Measurements from ENCODE around the gene CNRIP1.

CNRIP1 gene

GRCh38 chr2:68292108-68292710 lies 27.5 kb downstream of the CNRIP1 start:
- no peak for DNase-seq (ENCODE audit: low read depth)

GRCh38 chr2:68291314-68291713 lies 28.4 kb downstream of the CNRIP1 start:
- DNase-seq (ENCODE audit: low read depth): no peak

- no peak for DNase-seq (ENCODE audit: low read depth)
These were observed 28.8 kb downstream of the CNRIP1 start for GRCh38 chr2:68290901-68291300.

DNA sequence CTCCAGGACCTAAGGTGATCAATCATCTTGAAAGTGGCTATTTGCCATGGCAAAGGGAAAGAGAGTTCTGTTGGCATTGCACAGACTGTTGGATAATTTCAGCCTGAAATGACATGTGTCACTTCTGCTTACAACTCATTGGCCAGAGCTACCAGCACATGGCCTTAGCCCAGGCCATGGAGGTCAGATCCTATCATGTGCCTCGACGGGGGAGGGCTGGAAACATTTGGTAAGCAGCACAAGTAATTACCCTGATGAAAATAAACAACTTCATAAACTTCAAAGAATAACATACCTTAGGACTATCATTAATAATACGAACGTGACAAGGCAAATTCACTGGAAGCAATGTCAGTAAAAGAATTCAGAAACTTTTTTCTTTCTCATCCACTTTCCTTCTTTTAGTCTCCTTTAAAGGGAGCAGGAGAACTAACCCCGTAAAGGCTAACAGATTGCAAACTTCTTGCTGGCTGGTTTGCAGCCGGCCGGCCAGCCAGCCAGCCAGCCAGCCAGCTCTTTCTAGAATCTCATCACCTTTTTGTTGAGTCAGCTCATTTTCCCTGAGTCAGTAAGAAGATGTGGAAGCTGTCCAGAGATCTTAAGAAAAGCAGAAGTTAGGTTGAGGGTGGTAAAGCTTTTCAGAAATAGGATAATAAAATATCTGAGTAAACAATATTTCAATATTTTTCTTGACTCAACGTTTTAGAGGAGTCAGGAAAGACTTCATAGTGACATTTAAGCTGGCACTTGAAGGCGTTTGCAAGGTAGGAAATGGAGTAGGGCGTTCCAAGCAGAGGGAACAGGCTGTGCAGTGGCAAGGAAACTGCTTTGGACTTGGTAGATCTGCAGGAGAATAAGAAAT lies 31.9 kb downstream of the CNRIP1 start:
- DNase-seq (ENCODE audit: low read depth): no peak

DNA sequence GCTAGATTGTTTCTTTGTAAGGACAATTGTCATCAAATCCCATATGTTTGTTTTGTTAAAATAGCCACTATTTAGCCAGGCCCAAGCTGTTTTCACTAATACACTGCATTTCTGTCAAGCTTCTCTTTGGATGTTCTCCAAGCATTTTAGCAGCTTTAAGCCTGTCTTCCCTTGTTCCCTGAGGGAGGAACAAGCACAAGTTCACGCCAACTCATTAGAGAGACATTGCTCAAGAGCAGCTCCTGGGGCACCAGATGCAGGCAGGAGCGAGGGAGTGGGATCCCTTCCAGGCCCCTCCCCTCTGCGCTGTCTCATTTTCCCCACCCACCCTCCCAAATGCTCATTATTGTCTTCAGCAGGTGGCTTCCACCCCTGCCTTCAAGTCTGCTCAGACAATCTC lies 34.9 kb downstream of the CNRIP1 start:
- DNase-seq (ENCODE audit: low read depth): no peak

DNA sequence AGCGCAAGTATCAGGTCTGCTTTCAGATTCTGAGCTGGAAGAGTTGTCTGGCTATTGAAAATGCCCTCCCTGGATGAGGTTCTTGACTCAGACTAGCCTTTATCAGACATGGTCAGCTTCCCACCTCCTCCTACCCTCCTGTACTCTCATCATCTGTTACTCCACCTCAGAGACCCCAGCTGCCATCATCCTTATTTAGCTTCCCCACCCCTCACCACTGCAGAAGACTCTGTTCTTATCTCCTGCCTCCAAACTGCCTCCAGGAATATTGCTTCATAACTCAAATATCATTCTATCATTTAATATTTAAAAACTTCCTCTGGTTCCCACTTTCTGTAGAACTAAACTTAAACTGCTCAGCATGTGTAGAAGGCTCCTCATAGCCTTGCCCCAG lies 36.3 kb downstream of the CNRIP1 start:
- DNase-seq (ENCODE audit: low read depth): no peak

DNA sequence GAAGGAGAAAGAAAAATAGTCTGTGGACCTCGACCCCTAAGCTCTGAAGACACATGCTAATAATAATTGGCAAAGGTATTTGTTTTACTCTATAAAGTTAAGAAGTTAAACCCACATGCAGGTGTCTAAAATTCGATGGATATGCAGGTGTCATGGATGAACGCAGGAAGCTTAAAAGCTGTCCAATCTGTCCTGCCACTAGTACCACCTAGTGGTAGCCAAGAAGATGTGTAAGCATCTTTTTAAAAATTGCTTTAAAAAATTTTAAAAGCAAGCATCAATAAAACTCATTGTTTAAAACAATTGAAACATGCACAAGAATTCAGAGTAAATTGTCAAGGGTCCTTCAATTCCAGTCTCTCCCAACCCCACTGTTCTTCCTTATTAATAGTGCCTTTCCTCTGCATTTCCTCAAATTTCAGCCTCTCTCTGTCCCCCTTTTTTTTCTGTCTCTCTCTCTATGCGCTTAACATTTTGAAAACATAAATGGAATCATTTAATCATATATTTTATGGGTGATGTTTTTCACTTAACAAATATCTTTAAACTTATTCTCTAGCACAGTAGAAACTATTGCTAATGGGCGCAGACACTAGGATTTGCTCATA lies 36.8 kb downstream of the CNRIP1 start:
- no peak for DNase-seq (ENCODE audit: low read depth)

DNA sequence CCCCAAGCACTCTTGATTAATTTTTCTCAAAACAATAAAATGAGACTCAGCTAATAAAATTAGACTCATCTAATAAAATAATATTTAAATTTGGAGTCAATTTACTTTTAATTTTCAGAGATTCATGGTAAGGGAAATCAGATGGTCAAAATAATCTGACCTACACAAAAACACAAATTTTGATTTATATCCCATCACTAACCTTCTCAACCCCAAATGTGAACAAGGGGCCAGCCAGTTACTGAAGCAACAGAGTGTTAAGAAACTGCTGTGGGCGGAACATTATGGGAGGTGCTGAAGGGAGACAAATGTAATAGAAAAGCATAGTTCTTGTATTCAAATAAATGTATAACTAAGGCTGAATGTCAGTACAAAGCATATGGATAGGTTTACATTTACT lies 39.0 kb downstream of the CNRIP1 start:
- DNase-seq (ENCODE audit: low read depth): no peak

- no peak for DNase-seq (ENCODE audit: low read depth)
These were observed 39.4 kb downstream of the CNRIP1 start for GRCh38 chr2:68280348-68280747.

- no peak for DNase-seq (ENCODE audit: low read depth)
These were observed 40.1 kb downstream of the CNRIP1 start for GRCh38 chr2:68279691-68280090.

DNA sequence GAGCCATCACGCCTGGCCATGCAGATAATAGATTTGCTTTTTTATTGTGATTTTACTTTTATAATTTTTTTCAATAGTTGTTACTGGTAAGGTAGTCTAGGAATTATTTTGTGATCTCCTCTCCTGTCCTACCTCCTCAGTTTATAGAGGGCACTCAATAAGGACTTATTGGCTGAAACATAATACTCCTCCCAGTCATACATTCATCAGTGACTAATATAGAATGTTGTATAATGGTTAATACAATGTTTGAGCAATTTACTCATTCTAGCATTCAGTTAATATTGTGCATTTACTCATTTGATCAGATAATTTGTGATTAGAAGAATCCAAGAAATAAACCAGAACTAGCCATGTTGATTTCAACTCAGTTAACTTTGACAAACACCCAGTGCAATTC lies 41.6 kb downstream of the CNRIP1 start:
- no peak for DNase-seq (ENCODE audit: low read depth)

DNA sequence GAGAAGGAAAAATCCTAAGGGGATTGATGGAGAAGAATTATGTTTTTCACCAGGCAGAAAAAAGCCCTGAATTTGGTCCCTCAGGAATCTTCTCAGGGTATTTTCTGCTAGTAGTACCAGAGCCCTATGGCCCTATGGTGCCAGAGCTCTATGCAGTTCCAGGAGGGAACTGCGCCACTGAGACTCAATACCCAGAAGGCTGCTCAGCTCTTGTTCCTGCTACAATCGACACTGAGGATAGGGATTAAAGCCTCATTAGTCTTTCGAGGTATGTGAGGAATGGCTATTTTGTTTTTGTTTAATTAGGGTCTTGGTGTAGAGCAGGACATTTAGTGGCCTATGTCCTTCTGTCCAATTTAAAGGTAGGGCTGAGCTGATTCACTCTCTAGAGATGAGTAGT lies 45.7 kb downstream of the CNRIP1 start:
- no peak for DNase-seq (ENCODE audit: low read depth)

DNA sequence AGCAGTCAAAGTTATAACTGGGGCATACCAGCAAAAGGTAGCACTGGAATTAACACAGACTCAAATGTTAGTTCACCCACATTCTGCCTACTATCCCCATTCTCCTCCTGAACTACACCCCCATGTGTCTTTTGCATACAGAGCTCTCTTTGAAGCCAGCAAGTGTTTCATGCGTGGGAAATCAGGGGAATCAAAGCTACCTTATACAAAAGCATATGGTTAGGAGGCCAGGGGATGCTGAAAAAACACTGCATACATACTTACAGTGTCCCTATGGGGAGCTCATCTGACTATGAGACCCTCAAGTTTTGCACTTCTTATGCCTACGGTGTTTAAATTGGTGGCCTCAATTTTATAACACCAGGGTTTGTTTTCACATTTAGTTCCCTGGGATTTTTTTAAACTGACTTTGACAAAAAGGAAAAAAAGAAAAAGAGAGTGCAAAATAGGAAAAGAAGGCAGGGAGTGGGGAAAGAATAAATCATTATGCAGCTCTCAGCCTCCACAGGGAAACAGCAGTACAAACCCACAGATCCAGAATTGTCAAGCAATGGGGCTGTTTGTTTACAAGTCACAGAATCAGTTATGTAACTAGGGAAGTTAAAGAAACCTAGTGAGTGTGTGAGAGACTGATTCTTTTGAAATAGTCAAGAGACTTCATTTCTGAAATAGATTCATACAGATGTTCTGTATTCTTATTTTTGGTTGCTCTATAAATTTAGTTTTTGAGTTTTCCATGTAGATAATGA lies 47.3 kb downstream of the CNRIP1 start:
- DNase-seq (ENCODE audit: low read depth): no peak

DNA sequence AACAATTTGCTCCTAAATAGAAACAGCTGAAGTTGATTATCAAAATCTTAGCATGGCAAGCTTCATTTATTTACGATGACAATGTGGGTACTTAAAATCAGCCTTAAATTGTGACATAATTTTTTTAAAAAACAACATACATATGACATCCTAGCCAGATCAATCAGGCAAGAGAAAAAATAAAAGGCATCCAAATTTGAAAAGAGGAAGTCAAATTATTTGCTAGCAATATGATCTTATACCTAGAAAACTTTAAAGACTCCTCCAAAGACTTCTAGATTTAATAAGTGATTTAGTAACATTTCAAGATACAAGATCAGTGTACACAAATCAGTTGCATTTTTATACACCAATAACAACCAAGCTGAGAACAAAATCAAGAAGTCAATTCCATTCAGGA lies 53.1 kb downstream of the CNRIP1 start:
- DNase-seq (ENCODE audit: low read depth): no peak

DNA sequence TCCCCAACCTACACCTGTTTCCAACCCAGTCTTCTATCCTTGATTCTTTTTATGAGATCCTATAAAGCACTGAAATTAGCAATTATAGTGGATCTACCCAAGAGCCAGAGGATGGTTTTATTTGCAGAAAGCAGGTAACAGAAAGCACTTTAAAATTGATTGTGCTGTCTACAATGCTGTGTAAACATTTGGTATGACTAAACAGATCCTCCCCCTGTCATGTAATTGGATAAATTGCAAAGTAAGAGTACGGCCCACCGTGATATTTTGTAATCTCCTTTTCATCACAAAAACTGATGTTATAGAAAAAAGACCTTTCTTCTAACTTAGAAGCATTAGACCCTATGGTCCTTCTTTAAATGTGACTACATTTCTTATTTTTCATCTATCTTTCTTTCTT lies 56.1 kb downstream of the CNRIP1 start:
- no peak for DNase-seq (ENCODE audit: low read depth)

DNA sequence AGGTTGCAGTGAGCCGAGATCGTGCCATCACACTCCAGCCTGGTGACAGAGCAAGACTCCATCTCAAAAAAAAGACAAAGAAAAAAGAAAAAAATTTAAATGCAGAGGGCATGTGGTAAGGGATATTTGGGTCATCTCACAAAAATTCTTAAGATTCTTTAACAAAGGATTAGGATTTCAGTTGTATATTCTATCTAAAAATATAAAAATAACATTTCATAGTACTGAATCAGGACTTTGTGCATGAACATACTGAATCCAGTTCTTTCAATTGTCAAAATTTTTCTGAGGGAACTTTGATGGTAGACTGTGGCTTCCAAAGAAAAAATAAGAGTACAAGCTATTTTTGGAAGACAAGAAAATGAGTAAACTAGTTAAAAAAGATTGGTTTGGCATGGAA lies 60.9 kb downstream of the CNRIP1 start:
- DNase-seq (ENCODE audit: low read depth): no peak

DNA sequence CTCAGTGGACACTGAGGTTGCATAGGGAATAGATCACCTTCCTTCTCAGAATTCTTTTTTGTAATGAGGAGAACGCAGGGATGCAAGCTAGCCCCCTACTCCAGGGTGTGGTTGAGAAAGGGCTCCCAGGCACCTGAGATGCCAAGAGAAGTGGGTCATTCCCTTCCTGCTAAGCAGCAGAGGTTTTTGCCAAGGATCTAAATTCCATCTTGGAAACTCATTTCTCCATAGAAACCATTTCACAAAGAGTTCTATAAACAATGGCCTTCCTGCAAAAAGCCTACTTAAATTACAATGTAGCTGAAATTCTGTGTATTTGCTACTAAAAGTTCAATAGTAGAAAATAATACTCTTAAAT lies 63.7 kb downstream of the CNRIP1 start:
- no peak for DNase-seq (ENCODE audit: low read depth)

GRCh38 chr2:68253219-68254068 lies 66.3 kb downstream of the CNRIP1 start:
- DNase-seq (ENCODE audit: low read depth): no peak

DNA sequence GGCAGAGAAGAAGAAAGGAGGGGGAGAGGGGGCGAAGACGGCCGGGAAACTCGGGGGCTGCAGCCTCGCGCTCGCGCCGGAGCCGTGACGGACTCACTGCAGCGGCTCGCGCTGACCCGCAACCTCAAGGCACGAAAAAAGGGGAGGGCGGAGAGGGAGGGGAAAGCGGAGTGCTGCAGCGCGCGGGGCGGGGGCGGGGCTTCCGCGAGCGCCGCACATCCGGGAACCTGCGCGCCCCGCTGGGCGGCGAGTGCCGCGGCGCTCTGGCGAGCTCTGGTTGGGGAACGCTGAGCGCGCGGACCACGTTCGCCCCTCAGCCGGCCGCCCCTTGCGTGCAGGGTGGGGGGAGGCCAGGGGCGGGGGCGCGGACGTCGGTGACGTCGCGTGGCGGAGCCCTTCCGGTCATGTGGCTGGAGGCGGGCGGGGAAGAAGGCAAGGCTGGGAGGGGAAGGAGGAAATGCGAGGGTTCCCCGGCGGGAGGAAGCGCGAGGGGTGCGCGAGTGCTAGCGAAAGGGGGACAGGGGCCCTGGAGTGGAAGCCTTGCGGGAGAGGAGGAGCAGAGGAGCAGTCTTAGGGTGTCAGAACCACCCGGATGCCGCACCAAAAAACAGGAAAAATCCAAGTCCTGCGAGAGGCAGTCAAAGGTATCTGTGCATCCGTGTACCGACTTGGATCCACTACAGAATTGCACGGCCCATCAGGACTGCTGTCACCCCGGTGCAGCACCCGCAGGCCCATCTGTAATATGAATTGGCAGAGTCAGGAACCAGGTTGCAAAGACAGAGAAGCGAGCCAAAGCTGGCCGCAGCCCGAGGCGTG lies 67.1 kb downstream of the CNRIP1 start, which contains the start of gene PPP3R1:
PPP3R1 (minus strand) TSS at position 133 of the 819 bp plus-strand sequence. CDS start 405 bp downstream, outside the sequence.
- DNase-seq (ENCODE audit: low read depth): peak; percentile 93

DNA sequence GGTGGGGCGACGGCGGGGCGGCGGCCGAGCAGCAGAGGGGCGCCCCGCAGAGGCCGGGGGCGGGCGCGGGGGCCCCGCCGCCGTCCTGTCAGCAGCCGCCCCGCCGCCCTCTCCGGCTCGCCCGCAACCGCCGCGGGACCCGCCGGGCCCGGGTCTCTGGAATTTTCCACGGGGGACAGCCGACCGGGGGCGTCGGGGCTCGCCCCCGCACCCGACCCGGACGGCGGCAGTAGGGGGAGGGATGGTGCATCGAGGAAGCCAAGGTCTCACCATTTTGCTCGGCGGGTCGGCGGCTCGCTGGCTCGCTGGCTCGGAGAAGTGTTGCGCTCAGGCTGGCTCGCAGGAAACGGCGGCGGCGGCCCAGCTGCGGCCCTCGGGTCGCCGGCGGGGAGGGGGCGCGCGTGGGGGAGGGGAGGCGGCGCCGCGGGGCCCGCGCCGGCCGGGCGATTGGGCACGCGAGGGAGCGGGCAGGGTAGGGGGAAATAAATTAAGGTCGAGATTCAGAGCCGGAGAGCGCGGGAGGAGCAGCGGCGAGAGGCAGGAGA lies 67.8 kb downstream of the CNRIP1 start:
- DNase-seq (ENCODE audit: low read depth): peak; percentile 21

Measured in activated gamma-delta T cell treated with anti-CD3 and anti-CD28 coated beads, Interleukin-2, amount 50 U/mL, for 16 hours (primary cell).